WTC11 (cell line): Measurements from ENCODE around the gene DTWD2. TPM values are rescaled to one million over a fixed set of nuclear protein-coding genes. Genes with fewer than 3 reads are reported as not detected.

Experiments used
- ATAC-seq: fragments of 200-7000 bp; cut with Tn5 transposase; 2 replicates; pipeline ENCODE4 v1.10.0; 2021; ENCODE audit warnings: mild to moderate bottlenecking, moderate library complexity
- Bru-seq: library from RNA; stranded (reverse); fragments of 400-500 nt; gene quantifications from one replicate; lab custom pipeline; 2021; lab: Mats Ljungman, UMichigan
- CTCF ChIA-PET: fragments of 300-600 bp; sonication (Branson Sonifier 250); formaldehyde crosslinking; loops from one replicate; lab custom pipeline; 2021; ENCODE audit warnings: antibody characterized with exemption; lab: Charles Lee
- POLR2A ChIA-PET: fragments of 350-600 bp; sonication (Branson Sonifier 250); formaldehyde crosslinking; loops from one replicate; lab custom pipeline; 2021; ENCODE audit warnings: antibody characterized with exemption; lab: Charles Lee
- DNase-seq: peaks from one replicate; pipeline ENCODE4 v3.0.0; 2021; ENCODE audit warnings: low spot score
- H3K27ac Mint-ChIP-seq: 2 replicates; pipeline ENCODE4 v1.8.0; 2021; ENCODE audit warnings: mixed read lengths
- H3K27me3 Mint-ChIP-seq: 2 replicates; pipeline ENCODE4 v1.8.0; 2021; ENCODE audit warnings: low read depth, mild to moderate bottlenecking, moderate library complexity, mixed read lengths
- H3K36me3 Mint-ChIP-seq: 2 replicates; pipeline ENCODE4 v1.8.0; 2021; ENCODE audit warnings: mixed read lengths
- H3K4me1 Mint-ChIP-seq: 2 replicates; pipeline ENCODE4 v1.8.0; 2022; ENCODE audit warnings: mixed read lengths
- H3K4me3 Mint-ChIP-seq: 2 replicates; pipeline ENCODE4 v1.8.0; 2021; ENCODE audit warnings: mild to moderate bottlenecking, moderate library complexity, mixed read lengths
- H3K9me3 Mint-ChIP-seq: 2 replicates; pipeline ENCODE4 v1.8.0; 2021; ENCODE audit warnings: mixed read lengths
- CREB1 ChIP-seq: sonication (generic); formaldehyde crosslinking; IDR thresholded peaks from 2 replicates; pipeline ENCODE4 v1.8.0; 2023; ENCODE audit warnings: mild to moderate bottlenecking, missing genetic modification reagents
- CREM ChIP-seq: sonication (generic); formaldehyde crosslinking; IDR thresholded peaks from 2 replicates; pipeline ENCODE4 v1.8.1; 2022; ENCODE audit warnings: mild to moderate bottlenecking, missing genetic modification reagents, moderate library complexity
- E2F5 ChIP-seq: sonication (generic); formaldehyde crosslinking; IDR thresholded peaks from 2 replicates; pipeline ENCODE4 v1.8.1; 2022; ENCODE audit warnings: mild to moderate bottlenecking, moderate library complexity, missing genetic modification reagents
- ELF4 ChIP-seq: sonication (generic); formaldehyde crosslinking; IDR thresholded peaks from 2 replicates; pipeline ENCODE4 v1.8.1; 2022; ENCODE audit warnings: low read depth, mild to moderate bottlenecking, moderate library complexity, missing genetic modification reagents
- ESRRA ChIP-seq: sonication (generic); formaldehyde crosslinking; IDR thresholded peaks from 2 replicates; pipeline ENCODE4 v1.8.1; 2022; ENCODE audit warnings: mild to moderate bottlenecking, missing genetic modification reagents, borderline replicate concordance
- FOXP4 ChIP-seq: sonication (generic); formaldehyde crosslinking; IDR thresholded peaks from 2 replicates; pipeline ENCODE4 v1.8.0; 2022; ENCODE audit warnings: mild to moderate bottlenecking, missing genetic modification reagents
- IRF1 ChIP-seq: sonication (generic); formaldehyde crosslinking; IDR thresholded peaks from 2 replicates; pipeline ENCODE4 v1.8.0; 2023; ENCODE audit warnings: missing genetic modification reagents
- IRF2 ChIP-seq: sonication (generic); formaldehyde crosslinking; IDR thresholded peaks from 2 replicates; pipeline ENCODE4 v1.8.0; 2022; ENCODE audit warnings: low read depth, missing genetic modification reagents, borderline replicate concordance
- MAX ChIP-seq: sonication (generic); formaldehyde crosslinking; IDR thresholded peaks from 2 replicates; pipeline ENCODE4 v1.8.0; 2022; ENCODE audit warnings: mild to moderate bottlenecking, missing genetic modification reagents
- NFE2L1 ChIP-seq: sonication (generic); formaldehyde crosslinking; IDR thresholded peaks from 2 replicates; pipeline ENCODE4 v1.8.1; 2023; ENCODE audit warnings: missing genetic modification reagents
- NFYB ChIP-seq: sonication (generic); formaldehyde crosslinking; conservative IDR thresholded peaks from 2 replicates; pipeline ENCODE4 v1.8.0; 2022; ENCODE audit warnings: low read depth, missing genetic modification reagents
- NR3C1 ChIP-seq: sonication (generic); formaldehyde crosslinking; conservative IDR thresholded peaks from 2 replicates; pipeline ENCODE4 v1.8.1; 2023; ENCODE audit warnings: low read depth, mild to moderate bottlenecking, missing genetic modification reagents
- PRDM15 ChIP-seq: sonication (generic); formaldehyde crosslinking; IDR thresholded peaks from 2 replicates; pipeline ENCODE4 v1.8.0; 2022; ENCODE audit warnings: missing genetic modification reagents
- RELA ChIP-seq: sonication (generic); formaldehyde crosslinking; IDR thresholded peaks from 2 replicates; pipeline ENCODE4 v1.8.1; 2022; ENCODE audit warnings: missing genetic modification reagents, mild to moderate bottlenecking, borderline replicate concordance
- SMAD4 ChIP-seq: sonication (generic); formaldehyde crosslinking; IDR thresholded peaks from 2 replicates; pipeline ENCODE4 v1.8.0; 2022; ENCODE audit warnings: mild to moderate bottlenecking, missing genetic modification reagents
- TEAD1 ChIP-seq: sonication (generic); formaldehyde crosslinking; IDR thresholded peaks from 2 replicates; pipeline ENCODE4 v1.8.0; 2022; ENCODE audit warnings: mild to moderate bottlenecking, missing genetic modification reagents
- TP53 ChIP-seq: sonication (generic); formaldehyde crosslinking; IDR thresholded peaks from 2 replicates; pipeline ENCODE4 v1.8.1; 2023; ENCODE audit warnings: mild to moderate bottlenecking, missing genetic modification reagents
- USF1 ChIP-seq: sonication (generic); formaldehyde crosslinking; IDR thresholded peaks from 2 replicates; pipeline ENCODE4 v1.8.0; 2022; ENCODE audit warnings: mild to moderate bottlenecking, missing genetic modification reagents
- ZNF138 ChIP-seq: sonication (generic); formaldehyde crosslinking; conservative IDR thresholded peaks from 2 replicates; pipeline ENCODE4 v1.8.1; 2022; ENCODE audit warnings: mild to moderate bottlenecking, moderate library complexity, missing genetic modification reagents
- ZNF232 ChIP-seq: sonication (generic); formaldehyde crosslinking; IDR thresholded peaks from 2 replicates; pipeline ENCODE4 v1.8.0; 2022; ENCODE audit warnings: mild to moderate bottlenecking, missing genetic modification reagents
- ZNF532 ChIP-seq: fragments of 250-450 bp; sonication (Bioruptor Pico); IDR thresholded peaks from 2 replicates; pipeline ENCODE4 v1.9.0; 2021; ENCODE audit warnings: mild to moderate bottlenecking, borderline replicate concordance
- long read RNA-seq, 3 experiments: library from RNA in 1 of 3; library from capped mRNA in 1 of 3; library from polyadenylated mRNA in 1 of 3; unstranded in 2 of 3; stranded (forward) in 1 of 3; transcript quantifications; one replicate each; pipeline ENCODE4 v2.0.0, GENCODE V29; 2021
- total RNA-seq: library from RNA; stranded (reverse); gene quantifications from 3 replicates; pipeline ENCODE4 v1.2.3, GENCODE V29; 2021

The DTWD2 gene
- total RNA-seq (10.3 to 13.1 TPM (median 10.4 TPM) in 3 replicates), Bru-seq, nascent RNA (percentile 64 among the genes with signal in this experiment)
- long read RNA-seq, experiment 1, transcript DTWD2-203 (6 exons, 2,307 nt) = major isoform, 12 of 42 reads
- long read RNA-seq, experiment 1, partial matches to known transcripts = 1 of 42 reads
- long read RNA-seq, experiment 1, other reads (novel, unspliced or antisense) = 29 of 42 reads
- long read RNA-seq, experiment 2, partial matches to known transcripts = 1 of 6 reads
- long read RNA-seq, experiment 2, other reads (novel, unspliced or antisense) = 5 of 6 reads
- long read RNA-seq, experiment 3 = 0 reads

- H3K4me3 Mint-ChIP-seq = peak within 1 kb of the TSS; percentile 67
- CTCF ChIA-PET = interaction anchor here (0.5 to 3.3 kb wide), 45 partner anchors 9 to 593 kb away, joined by 3 to 42 read pairs (median 4); partner anchors contain the start of genes DMXL1, HSD17B4 and TNFAIP8
- no peaks in the 10 kb centered on the region; the same call in 1 of the 2 replicates for H3K27me3 Mint-ChIP-seq
- DNase-seq (peak; percentile 95), ATAC-seq (peak; percentile 99)
- H3K9me3 Mint-ChIP-seq = peaks cover 7% of the 10 kb centered on the region; the same call in 1 of the 2 replicates
- H3K4me1 Mint-ChIP-seq = peaks cover 14% of the 10 kb centered on the region
- POLR2A ChIA-PET = interaction anchor here (0.6 to 1.4 kb wide), 5 partner anchors 32 to 465 kb away, joined by 3 to 5 read pairs (median 3); partner anchors contain the start of gene DMXL1
- H3K36me3 Mint-ChIP-seq = peaks cover 8% of the 10 kb centered on the region
- peak within 1 kb of the TSS; percentile 53 for H3K27ac Mint-ChIP-seq
- peak; percentile 80; the same call in 1 of the 2 replicates for TF ChIP-seq MAX (CRISPR knock-in tag)
- TF ChIP-seq NR3C1 = no peak
- no peak for TF ChIP-seq CREB1 (CRISPR knock-in tag)
- peak; percentile 61; the same call in 1 of the 2 replicates for TF ChIP-seq TEAD1 (CRISPR knock-in tag)
- TF ChIP-seq ZNF232 (CRISPR knock-in tag) = peak; percentile 82; the same call in 1 of the 2 replicates
- TF ChIP-seq PRDM15 (CRISPR knock-in tag) = no peak
- peak; percentile 36; the same call in 1 of the 2 replicates for TF ChIP-seq FOXP4 (CRISPR knock-in tag)
- TF ChIP-seq ZNF138 (CRISPR knock-in tag) = peak; percentile 77; the same call in 1 of the 2 replicates
- TF ChIP-seq SMAD4 = no peak
- TF ChIP-seq ESRRA = peak; percentile 69; the same call in 1 of the 2 replicates
- TF ChIP-seq CREM (CRISPR knock-in tag) = peak; percentile 86
- no peak; the same call in 1 of the 2 replicates for TF ChIP-seq NFYB (CRISPR knock-in tag)
- no peak for TF ChIP-seq IRF1 (CRISPR knock-in tag)
- TF ChIP-seq ELF4 = no peak
- 0 out of 2 replicates have a peak, but pooled peaks have one; percentile 69 for TF ChIP-seq NFE2L1 (CRISPR knock-in tag)
- 0 out of 2 replicates have a peak, but pooled peaks have one; percentile 41 for TF ChIP-seq TP53
- no peak for TF ChIP-seq IRF2 (CRISPR knock-in tag)
- TF ChIP-seq E2F5 (CRISPR knock-in tag) = peak; percentile 86
- no peak for TF ChIP-seq ZNF532
- 0 out of 2 replicates have a peak, but pooled peaks have one; percentile 13 for TF ChIP-seq USF1 (CRISPR knock-in tag)
- peak; percentile 65; the same call in 1 of the 2 replicates for TF ChIP-seq RELA
These were observed at the start of gene DTWD2 for GRCh38 chr5:118987988-118988865. TSS of gene DTWD2 (minus strand) at chr5:118988547. CDS start at chr5:118988511, 36 bp downstream.
